GM06990 (cell line): ENCODE data around the gene ZSWIM4.

Experiments used
- DNase-seq: peaks from one replicate; pipeline ENCODE4 v3.0.0-alpha.2; 2011; ENCODE audit not compliant: insufficient read length; ENCODE audit errors: extremely low read depth
- H3K27me3 ChIP-seq: replicated peaks from 2 replicates; pipeline ENCODE4 v1.6.0; 2011; ENCODE audit warnings: low read length; ENCODE audit not compliant: control insufficient read depth, insufficient read depth
- H3K36me3 ChIP-seq: 2 replicates; pipeline ENCODE4 v1.5.1; 2011; ENCODE audit warnings: low read length; ENCODE audit not compliant: control insufficient read depth, insufficient read depth
- H3K4me3 ChIP-seq: replicated peaks from 2 replicates; pipeline ENCODE4 v1.5.1; 2011; ENCODE audit warnings: low read depth, mild to moderate bottlenecking, control low read depth, low read length
- TF ChIP-seq, protein P1 (sequence below): IDR thresholded peaks from 2 replicates; pipeline ENCODE4 v1.5.1; 2011; ENCODE audit warnings: low read length, control low read depth, mild to moderate bottlenecking, inconsistent platforms; ENCODE audit not compliant: insufficient read depth, poor library complexity, severe bottlenecking

ZSWIM4 gene

DNA sequence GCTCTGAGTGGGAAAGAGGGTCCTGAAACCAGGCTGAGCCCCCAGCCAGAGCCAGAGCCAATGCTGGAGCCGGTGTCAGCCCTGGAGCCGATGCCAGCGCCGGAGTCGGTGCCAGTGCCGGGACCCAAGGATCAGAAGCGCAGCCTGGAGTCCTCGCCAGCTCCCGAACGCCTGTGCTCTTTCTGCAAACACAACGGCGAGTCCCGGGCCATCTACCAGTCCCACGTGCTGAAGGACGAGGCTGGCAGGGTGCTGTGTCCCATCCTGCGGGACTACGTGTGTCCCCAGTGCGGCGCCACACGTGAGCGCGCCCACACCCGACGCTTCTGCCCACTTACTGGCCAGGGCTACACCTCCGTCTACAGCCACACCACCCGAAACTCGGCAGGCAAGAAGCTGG, 82.1 kb downstream of the ZSWIM4 start:
- TF ChIP-seq, protein P1, sequence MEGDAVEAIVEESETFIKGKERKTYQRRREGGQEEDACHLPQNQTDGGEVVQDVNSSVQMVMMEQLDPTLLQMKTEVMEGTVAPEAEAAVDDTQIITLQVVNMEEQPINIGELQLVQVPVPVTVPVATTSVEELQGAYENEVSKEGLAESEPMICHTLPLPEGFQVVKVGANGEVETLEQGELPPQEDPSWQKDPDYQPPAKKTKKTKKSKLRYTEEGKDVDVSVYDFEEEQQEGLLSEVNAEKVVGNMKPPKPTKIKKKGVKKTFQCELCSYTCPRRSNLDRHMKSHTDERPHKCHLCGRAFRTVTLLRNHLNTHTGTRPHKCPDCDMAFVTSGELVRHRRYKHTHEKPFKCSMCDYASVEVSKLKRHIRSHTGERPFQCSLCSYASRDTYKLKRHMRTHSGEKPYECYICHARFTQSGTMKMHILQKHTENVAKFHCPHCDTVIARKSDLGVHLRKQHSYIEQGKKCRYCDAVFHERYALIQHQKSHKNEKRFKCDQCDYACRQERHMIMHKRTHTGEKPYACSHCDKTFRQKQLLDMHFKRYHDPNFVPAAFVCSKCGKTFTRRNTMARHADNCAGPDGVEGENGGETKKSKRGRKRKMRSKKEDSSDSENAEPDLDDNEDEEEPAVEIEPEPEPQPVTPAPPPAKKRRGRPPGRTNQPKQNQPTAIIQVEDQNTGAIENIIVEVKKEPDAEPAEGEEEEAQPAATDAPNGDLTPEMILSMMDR: no peak
- Histone ChIP-seq H3K36me3 (no peaks in the 10 kb centered on the region), H3K4me3 (no peak overlapping the region), H3K27me3 (no peaks in the 10 kb centered on the region)
- no peak for DNase-seq

DNA sequence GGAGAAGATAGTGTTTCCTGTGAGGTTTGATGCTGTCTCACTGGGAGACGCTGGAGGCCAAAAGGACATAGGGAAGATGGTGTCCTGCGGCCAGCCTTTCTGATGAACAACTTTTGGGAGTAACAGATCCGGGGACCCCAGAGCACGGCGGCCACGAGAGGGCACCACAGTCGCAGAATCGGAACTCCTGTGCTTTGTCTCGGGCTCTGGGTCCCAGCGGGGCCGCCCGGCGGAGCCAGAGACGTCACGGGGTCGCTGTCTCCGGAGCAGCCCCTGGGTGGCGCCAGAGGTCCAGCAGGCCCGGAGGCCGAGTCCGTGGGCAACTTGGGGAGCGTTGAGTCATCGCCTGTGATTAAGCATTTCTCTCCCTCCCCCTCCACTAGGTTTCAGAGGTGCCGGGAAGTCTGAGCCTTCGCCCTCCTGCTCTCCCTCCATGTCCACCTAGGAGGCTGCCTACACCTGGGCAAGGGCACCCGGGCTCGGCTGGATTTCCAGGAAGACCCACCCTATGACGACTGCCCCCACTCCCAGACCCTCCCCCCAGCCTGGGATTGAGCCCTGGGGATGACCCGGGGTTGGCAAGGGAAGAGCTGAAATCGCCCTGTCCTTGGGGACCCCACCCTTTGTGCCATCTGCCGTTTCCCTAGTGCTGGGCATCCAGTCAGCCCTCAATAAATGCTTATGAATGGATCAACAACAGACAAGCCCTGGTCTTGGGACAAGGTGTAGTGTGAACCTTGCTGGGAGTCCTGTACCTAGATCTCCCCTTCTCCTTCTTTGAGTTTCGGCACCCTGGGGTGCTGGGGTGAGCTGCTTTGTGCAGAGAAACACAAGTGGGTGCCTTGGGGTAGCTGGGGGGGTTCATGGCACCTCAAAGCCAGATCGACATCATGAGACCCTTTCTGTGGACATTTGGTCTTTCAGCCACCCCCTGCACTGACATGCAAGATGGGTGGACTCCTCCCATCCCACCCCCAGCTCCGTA, 85.1 kb downstream of the ZSWIM4 start:
- peak overlapping the region; percentile 20 for H3K4me3 ChIP-seq
- no peaks in the 10 kb centered on the region for H3K36me3 ChIP-seq
- DNase-seq: peak; percentile 95
- no peaks in the 10 kb centered on the region for H3K27me3 ChIP-seq
- TF ChIP-seq, protein P1: peak; percentile 99

DNA sequence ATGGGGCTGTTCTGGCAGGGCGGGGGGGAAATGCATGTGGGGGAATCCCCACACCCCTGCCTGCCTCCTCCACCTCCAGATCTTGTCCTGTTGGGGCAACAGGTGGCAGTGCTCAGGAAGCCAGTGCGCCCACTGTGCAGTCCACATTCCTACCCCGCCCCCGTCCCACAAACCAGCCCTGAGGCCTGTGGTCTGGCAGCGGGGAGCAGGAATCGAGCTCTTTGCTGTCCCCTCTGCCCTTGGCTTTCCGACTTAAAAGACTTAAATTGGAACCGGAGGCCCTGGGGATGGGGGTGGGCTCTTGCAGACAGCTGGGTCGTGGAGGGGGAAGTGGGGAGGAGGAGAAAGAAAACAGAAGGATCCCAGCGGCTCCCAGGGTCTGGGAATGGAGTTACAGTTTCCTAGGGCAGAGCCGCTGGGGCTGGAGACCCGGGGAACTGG, 86.0 kb downstream of the ZSWIM4 start:
- H3K36me3 ChIP-seq: no peaks in the 10 kb centered on the region
- no peak for DNase-seq
- H3K4me3 ChIP-seq: no peak overlapping the region
- TF ChIP-seq, protein P1: no peak
- H3K27me3 ChIP-seq: no peaks in the 10 kb centered on the region
